ENCODE measurements around the gene LZIC.

Gene LZIC

GRCh38 chr1:9910076-9910422 lies 33.1 kb downstream of the LZIC start, which contains the start of gene CTNNBIP1:
TSS of gene CTNNBIP1 (minus strand) at chr1:9910269. CDS start at chr1:9872064, 38,205 bp downstream.
- no peak for DNase-seq

- peak in 3 of 5 experiments; percentile 12 to 71 (median 22) for DNase-seq
These were observed 33.8 kb downstream of the LZIC start for GRCh38 chr1:9909234-9910046.

DNA sequence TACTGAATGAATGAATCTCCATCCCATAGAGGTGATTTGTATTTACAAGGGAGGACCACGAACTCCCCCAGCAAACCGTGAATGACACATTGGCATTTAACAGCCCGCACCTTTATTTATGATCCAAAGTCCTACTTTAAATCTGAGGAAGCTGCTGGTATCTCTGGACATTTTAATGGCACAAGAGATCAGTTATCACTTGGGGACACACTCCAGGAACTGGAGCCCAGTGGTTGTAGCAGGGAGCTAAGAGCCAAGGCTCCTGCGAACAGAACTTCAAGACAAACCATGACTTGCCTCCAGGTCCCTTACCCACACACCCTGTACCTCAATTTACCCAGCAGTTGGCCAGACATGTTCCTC lies 34.3 kb downstream of the LZIC start:
- DNase-seq = no peak

DNA sequence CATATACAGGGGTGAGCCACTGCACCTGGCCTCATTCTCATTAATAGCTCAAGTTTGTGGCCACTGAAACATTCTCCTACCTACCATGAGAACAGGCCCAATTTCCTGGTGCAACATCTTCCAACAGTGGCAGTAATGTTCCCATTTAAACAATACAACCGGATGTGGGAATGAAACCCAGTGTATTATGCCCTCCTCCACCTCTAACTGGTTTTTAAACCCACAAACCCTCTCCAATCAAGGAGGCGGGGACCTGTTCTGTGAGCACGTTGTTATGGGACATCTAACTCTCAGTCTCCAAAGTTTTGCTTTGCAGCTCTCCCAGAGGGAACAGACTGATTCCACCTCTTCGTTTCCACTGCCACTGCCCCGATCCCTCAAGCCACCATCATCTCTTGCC lies 35.8 kb downstream of the LZIC start:
- DNase-seq = no peak

GRCh38 chr1:9906466-9906865 lies 36.7 kb downstream of the LZIC start:
- DNase-seq = no peak

DNA sequence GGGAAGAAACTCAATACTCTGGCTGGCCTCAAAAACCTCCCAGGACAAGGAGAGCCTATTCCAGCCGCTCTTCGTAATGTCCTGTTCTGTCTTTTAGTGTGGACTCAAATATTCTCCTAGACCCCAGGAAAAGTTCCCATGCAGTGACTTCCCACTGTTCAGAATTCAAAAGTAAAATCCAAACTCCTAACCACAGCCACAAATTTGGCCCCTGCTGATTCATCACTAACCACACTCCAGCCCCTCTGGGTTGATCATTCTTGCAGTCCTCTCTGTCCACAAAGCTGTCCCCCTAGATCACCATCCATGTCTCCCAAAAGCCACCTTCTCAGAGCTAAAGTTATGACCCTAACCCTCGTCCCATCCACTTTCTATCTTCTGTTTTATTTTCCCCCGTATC lies 38.2 kb downstream of the LZIC start:
- DNase-seq = no peak

- DNase-seq = no peak
These were observed 38.6 kb downstream of the LZIC start for GRCh38 chr1:9904596-9904995.

DNA sequence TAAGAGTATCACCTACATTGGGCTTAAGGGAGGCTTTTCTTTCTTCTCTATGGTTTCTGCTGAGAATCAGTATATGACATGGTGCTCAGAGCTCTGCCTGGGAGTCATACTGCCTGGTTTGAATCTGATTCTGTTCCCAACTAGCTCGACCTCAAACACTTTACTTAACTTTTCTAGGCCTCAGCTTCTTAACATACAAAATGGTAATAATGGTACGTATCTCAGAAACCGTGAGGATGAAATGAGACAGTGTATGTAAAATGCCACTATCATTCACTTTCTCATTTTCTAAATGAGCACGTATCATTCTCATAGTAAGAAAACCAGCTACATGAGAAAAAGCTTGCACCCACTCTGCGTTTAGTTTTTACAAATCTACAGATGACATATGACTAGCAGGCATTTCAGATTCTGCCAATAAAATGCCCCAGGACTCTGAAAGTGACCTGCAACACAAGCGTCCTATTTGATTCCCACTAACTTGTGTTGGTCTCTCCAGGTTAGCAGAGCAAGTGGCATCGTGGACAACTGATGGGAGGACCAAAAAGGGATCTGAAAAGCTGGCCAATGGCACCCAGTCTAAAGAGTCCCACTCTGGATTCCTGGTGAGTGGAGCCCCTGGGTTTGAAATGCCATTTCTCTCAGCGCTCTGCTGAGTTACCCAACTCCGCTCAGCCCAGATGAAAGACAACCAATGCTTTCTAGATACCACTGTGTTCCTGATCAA lies 39.2 kb downstream of the LZIC start:
- peak in 1 of 5 experiments; percentile 79 for DNase-seq

- no peak for DNase-seq
These were observed 41.1 kb downstream of the LZIC start for GRCh38 chr1:9902060-9902452.

DNA sequence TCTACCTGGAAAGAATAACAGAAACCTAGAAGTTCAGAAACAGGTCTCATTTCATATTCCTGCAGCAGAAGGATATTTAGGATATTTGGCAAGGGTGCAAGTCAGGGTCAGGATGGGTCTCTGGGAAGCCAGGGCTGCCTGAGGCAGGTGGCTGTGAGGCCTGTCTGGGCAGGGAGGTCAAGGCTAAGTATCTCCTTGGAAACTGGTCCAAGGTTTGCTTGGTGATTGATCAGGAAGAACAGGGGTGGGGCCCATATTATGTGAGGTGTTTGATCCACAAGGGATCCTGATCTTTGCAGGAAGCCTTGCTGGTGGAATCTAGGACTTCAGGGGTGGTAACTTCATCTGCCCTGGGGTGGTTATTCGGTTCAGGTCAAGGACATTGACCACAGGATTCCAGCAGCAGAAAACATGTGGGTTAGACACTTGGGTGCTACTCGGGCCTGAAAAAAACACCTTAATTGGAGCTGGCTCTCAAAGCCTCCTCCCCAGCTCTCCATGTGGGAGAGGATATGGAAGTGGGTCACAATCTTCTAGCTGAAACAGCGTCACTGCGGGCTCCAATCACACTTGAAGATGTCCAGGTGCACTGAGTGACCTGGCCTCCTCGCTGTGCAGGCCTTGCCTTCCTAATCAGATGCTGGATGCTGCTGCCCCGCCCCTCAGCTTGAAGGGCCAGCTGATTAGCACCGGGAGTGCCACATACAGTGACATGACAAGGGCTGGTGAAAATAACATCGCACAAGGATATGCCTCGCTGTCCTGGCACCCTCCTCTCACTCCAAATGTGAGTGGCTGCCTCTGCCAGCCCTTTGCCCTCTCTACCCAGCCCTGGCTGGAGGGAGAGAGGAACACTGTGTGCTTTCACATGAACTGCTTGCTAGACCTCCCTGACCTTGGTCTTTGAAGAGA lies 41.8 kb downstream of the LZIC start:
- DNase-seq = no peak

GRCh38 chr1:9900142-9901043 lies 42.8 kb downstream of the LZIC start:
- no peak for DNase-seq

DNA sequence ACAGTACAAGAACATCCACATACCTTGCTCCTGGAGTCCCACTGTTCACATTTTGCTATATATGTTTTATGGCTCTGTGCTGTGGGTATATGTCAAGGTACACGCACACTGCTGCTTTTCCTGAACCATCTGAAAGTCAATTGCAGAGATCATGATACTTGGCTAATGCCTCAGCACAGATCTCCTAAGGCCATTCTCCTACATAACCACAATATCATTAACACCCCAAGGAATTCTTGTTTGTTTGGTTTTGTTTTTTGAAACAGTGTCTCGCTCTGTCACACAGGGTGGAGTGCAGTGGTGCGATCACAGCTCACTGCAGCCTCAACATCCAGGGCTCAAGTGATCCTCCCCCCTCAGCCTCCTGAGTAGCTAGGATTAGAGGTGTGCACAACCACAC lies 49.1 kb downstream of the LZIC start:
- no peak for DNase-seq

GRCh38 chr1:9892563-9893528 lies 50.3 kb downstream of the LZIC start:
- DNase-seq = no peak

GRCh38 chr1:9891207-9891606 lies 52.0 kb downstream of the LZIC start:
- no peak for DNase-seq

DNA sequence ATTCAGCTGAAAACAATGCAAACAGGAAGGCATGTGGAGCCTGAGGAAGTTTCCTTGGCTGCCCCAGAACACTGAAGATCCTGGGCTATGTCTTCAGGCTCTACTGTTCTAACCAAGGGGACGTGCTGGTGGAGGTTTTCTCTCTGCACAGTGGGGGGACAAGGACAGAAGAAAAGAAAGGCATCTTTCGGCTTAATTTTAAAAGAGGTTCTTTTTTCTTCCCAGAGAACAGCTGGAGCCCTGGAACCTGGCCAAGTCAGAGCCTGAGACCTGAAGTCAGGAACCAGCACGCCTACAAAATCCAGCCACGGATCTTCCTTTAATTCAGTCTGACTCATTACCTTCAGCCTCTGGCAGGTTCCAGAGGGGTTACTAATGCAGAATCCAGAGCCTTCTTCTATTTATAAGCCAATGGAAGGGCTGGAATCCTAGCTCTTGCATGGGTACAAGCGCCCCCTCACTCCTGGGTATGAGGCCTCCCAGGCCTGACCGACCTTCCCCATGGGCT lies 52.9 kb downstream of the LZIC start:
- no peak for DNase-seq

DNA sequence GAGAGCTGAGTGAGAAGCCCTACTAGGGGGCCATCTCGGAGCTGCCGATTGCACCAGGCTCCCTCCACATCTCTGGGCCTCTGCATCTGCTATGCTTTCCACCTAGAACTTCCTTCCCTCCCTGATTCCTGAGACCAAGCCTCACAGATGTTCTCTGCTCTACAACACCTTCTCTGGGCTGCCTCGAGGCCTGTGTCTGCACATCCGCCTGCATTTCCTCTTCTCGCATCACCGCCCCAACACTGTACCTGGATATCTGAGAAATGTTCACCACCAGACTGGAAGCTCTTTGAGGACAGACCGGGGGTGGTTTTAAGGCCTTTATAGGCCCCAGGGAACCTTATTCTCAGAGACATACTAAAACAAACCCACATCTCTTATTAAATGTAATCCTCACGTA lies 53.8 kb downstream of the LZIC start:
- DNase-seq = no peak

GRCh38 chr1:9888886-9889285 lies 54.3 kb downstream of the LZIC start:
- no peak for DNase-seq

DNA sequence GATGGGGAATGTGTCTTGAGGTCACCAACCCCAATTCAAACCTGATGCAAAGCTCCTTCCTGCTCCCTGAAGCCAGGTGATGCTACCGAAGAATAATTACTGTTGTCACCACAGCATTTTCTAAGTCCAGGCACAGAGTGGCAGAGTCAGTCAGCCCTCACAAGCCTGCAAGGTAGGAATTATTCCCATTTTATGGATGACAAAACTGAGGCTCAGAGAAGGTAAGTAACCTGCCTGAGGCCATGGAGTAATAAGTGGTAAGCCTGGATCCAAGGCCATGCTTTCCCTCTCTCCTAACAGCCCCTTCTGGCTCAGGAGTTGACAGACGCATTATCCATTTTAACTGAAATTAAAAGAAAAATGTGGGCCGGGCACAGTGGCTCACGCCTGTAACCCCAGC lies 56.1 kb downstream of the LZIC start:
- DNase-seq = no peak

GRCh38 chr1:9886092-9886742 lies 57.0 kb downstream of the LZIC start:
- no peak for DNase-seq

GRCh38 chr1:9884805-9885204 lies 58.4 kb downstream of the LZIC start:
- DNase-seq = no peak
